Measurements from ENCODE around the gene P2RY6.

P2RY6 gene, protein sequence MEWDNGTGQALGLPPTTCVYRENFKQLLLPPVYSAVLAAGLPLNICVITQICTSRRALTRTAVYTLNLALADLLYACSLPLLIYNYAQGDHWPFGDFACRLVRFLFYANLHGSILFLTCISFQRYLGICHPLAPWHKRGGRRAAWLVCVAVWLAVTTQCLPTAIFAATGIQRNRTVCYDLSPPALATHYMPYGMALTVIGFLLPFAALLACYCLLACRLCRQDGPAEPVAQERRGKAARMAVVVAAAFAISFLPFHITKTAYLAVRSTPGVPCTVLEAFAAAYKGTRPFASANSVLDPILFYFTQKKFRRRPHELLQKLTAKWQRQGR

GRCh38 chr11:73271936-73272679, at the start of gene P2RY6:
Gene P2RY6 (plus strand): TSS chr11:73272338. CDS start chr11:73296519, 24,181 bp downstream.
- no peak for TF ChIP-seq CTCF (IDR thresholded peaks at IDR 0.05; ENCODE audit: insufficient read depth, low read depth, low read length, missing control alignments)
- no peak within 1 kb of the TSS for H3K4me3 ChIP-seq (ENCODE audit: low read depth, low read length)
- DNase-seq (ENCODE audit: low read depth): peak; percentile 69

GRCh38 chr11:73223998-73224730, 48.0 kb upstream of the P2RY6 start:
- no peak for DNase-seq (ENCODE audit: low read depth)
- TF ChIP-seq CTCF (IDR thresholded peaks at IDR 0.05; ENCODE audit: insufficient read depth, low read depth, low read length, missing control alignments): no peak

GRCh38 chr11:73225001-73225686, 47.0 kb upstream of the P2RY6 start:
- no peak for DNase-seq (ENCODE audit: low read depth)
- no peak overlapping the region for H3K4me3 ChIP-seq (ENCODE audit: low read depth, low read length)
- no peak for TF ChIP-seq CTCF (IDR thresholded peaks at IDR 0.05; ENCODE audit: insufficient read depth, low read depth, low read length, missing control alignments)

More at GRCh38 chr11:73223998-73224730, 48.0 kb upstream of the P2RY6 start:
- no peak overlapping the region for H3K4me3 ChIP-seq (ENCODE audit: low read depth, low read length)

DNA sequence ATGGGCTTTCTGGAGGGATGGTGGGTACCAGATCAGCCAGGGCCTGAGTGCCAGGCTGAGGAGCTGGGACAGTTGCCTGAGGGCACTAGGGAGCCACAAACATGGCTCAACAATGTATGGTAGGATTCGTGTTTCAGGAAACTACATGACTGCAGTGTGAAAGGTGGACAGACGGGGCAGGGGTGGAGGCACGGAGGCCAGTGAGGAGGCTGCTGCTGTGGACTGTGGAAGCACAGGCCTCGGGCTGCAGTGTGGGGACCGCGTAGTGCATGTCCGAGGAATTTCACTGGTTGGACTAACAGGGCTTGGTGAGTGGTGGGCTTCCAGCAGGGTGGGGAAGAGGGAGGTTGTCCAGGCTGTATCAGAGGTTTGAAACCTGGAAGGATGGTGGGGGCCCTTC, 46.3 kb upstream of the P2RY6 start:
- no peak for DNase-seq (ENCODE audit: low read depth)
- no peak overlapping the region for H3K4me3 ChIP-seq (ENCODE audit: low read depth, low read length)
- TF ChIP-seq CTCF (IDR thresholded peaks at IDR 0.05; ENCODE audit: insufficient read depth, low read depth, low read length, missing control alignments): no peak

GRCh38 chr11:73226297-73227006, 45.7 kb upstream of the P2RY6 start:
- no peak overlapping the region for H3K4me3 ChIP-seq (ENCODE audit: low read depth, low read length)
- DNase-seq (ENCODE audit: low read depth): no peak
- no peak for TF ChIP-seq CTCF (IDR thresholded peaks at IDR 0.05; ENCODE audit: insufficient read depth, low read depth, low read length, missing control alignments)

Measured in GM12865 (cell line).